H1 (cell line): ENCODE measurements around the gene CDKL5. TPM values are rescaled to one million over a fixed set of nuclear protein-coding genes. Genes with fewer than 3 reads are reported as not detected.

Experiments
- PHF8 ChIP-seq: fragments of 200-600 bp; sonication (generic); conservative IDR thresholded peaks from 2 replicates; pipeline ENCODE4 v1.7.1; 2012; ENCODE audit warnings: low read depth, mild to moderate bottlenecking, inconsistent platforms, low read length, moderate library complexity
- RXRA ChIP-seq: IDR thresholded peaks from 2 replicates; pipeline ENCODE4 v1.6.1; 2011; ENCODE audit warnings: low read depth, mild to moderate bottlenecking, low read length, moderate library complexity; ENCODE audit not compliant: insufficient read depth
- SIX5 ChIP-seq: IDR thresholded peaks from 2 replicates; pipeline ENCODE4 v1.6.1; 2011; ENCODE audit warnings: mild to moderate bottlenecking, low read depth, low read length
- SP1 ChIP-seq: IDR thresholded peaks from 2 replicates; pipeline ENCODE4 v1.6.1; 2011; ENCODE audit warnings: low read depth, low read length
- TCF12 ChIP-seq: IDR thresholded peaks from 2 replicates; pipeline ENCODE4 v1.6.1; 2011; ENCODE audit warnings: low read depth, mild to moderate bottlenecking, low read length
- polyA plus RNA-seq, 7 experiments: library from polyadenylated mRNA; depleted of rRNA in 3 of 7; stranded (reverse) in 5 of 7; unstranded in 2 of 7; fragments of >200 nt in 5 of 7; fragments of 200-250 nt in 2 of 7; gene quantifications; 1 replicate in 5 of 7; 2 replicates in 1 of 7; 4 replicates in 1 of 7; pipeline versions ENCODE4 v1.2.1 to v1.2.3, GENCODE V29; 2011 to 2013; ENCODE audit warnings: missing spikeins in 2 of 7, mixed read lengths in 2 of 7
- total RNA-seq: library from RNA; stranded (reverse); fragmentation: NEBNext Ultra II Directional; extraction: Animal tissue kit (Norgen Biotek cat#: 25700); gene quantifications from 2 replicates; pipeline ENCODE4 v1.2.1, GENCODE V29; 2021
- TF ChIP-seq, protein P1 (sequence below): fragments of 300-600 bp; sonication (generic); IDR thresholded peaks from 2 replicates; pipeline ENCODE4 v1.7.1; 2012; ENCODE audit warnings: low read length, moderate library complexity, mild to moderate bottlenecking, inconsistent platforms; ENCODE audit not compliant: insufficient replicate concordance
- TF ChIP-seq, protein P2 (sequence below), 3 experiments: IDR thresholded peaks; 1 replicate in 2 of 3; 2 replicates in 1 of 3; pipeline versions ENCODE4 v1.5.1 to v1.6.1; 2011; ENCODE audit warnings: low read length in 3 of 3, mild to moderate bottlenecking in 3 of 3, inconsistent platforms in 2 of 3, low read depth in 1 of 3, moderate library complexity in 1 of 3; ENCODE audit not compliant: insufficient read depth in 1 of 3; ENCODE audit errors: control extremely low read depth in 1 of 3

The CDKL5 gene
- total and polyA plus RNA-seq, 2 of the 8 experiments (the other 6 are each of a cell fraction or from before 2014, with no cell fraction given), result 5.5 to 15.6 TPM

DNA sequence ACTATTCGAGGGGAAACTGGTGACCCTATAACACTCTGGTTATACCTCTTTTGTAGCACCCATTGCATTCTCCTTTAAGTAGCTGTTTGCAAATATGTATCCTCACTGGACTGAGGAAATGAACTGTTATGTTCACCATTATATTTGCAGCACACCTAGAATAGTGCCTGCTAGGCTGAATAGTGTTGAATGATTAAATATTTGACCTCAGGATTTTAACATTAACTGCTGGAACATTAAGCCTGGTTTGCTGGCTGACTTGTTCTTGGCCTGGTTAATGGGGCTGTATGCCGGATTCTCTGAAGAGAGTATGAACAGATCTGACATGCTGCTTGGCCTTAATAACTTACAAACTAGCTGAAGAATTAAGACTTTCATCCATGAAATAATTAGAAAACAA, 166.4 kb downstream of the CDKL5 start (continued):
- TF ChIP-seq, protein P1, sequence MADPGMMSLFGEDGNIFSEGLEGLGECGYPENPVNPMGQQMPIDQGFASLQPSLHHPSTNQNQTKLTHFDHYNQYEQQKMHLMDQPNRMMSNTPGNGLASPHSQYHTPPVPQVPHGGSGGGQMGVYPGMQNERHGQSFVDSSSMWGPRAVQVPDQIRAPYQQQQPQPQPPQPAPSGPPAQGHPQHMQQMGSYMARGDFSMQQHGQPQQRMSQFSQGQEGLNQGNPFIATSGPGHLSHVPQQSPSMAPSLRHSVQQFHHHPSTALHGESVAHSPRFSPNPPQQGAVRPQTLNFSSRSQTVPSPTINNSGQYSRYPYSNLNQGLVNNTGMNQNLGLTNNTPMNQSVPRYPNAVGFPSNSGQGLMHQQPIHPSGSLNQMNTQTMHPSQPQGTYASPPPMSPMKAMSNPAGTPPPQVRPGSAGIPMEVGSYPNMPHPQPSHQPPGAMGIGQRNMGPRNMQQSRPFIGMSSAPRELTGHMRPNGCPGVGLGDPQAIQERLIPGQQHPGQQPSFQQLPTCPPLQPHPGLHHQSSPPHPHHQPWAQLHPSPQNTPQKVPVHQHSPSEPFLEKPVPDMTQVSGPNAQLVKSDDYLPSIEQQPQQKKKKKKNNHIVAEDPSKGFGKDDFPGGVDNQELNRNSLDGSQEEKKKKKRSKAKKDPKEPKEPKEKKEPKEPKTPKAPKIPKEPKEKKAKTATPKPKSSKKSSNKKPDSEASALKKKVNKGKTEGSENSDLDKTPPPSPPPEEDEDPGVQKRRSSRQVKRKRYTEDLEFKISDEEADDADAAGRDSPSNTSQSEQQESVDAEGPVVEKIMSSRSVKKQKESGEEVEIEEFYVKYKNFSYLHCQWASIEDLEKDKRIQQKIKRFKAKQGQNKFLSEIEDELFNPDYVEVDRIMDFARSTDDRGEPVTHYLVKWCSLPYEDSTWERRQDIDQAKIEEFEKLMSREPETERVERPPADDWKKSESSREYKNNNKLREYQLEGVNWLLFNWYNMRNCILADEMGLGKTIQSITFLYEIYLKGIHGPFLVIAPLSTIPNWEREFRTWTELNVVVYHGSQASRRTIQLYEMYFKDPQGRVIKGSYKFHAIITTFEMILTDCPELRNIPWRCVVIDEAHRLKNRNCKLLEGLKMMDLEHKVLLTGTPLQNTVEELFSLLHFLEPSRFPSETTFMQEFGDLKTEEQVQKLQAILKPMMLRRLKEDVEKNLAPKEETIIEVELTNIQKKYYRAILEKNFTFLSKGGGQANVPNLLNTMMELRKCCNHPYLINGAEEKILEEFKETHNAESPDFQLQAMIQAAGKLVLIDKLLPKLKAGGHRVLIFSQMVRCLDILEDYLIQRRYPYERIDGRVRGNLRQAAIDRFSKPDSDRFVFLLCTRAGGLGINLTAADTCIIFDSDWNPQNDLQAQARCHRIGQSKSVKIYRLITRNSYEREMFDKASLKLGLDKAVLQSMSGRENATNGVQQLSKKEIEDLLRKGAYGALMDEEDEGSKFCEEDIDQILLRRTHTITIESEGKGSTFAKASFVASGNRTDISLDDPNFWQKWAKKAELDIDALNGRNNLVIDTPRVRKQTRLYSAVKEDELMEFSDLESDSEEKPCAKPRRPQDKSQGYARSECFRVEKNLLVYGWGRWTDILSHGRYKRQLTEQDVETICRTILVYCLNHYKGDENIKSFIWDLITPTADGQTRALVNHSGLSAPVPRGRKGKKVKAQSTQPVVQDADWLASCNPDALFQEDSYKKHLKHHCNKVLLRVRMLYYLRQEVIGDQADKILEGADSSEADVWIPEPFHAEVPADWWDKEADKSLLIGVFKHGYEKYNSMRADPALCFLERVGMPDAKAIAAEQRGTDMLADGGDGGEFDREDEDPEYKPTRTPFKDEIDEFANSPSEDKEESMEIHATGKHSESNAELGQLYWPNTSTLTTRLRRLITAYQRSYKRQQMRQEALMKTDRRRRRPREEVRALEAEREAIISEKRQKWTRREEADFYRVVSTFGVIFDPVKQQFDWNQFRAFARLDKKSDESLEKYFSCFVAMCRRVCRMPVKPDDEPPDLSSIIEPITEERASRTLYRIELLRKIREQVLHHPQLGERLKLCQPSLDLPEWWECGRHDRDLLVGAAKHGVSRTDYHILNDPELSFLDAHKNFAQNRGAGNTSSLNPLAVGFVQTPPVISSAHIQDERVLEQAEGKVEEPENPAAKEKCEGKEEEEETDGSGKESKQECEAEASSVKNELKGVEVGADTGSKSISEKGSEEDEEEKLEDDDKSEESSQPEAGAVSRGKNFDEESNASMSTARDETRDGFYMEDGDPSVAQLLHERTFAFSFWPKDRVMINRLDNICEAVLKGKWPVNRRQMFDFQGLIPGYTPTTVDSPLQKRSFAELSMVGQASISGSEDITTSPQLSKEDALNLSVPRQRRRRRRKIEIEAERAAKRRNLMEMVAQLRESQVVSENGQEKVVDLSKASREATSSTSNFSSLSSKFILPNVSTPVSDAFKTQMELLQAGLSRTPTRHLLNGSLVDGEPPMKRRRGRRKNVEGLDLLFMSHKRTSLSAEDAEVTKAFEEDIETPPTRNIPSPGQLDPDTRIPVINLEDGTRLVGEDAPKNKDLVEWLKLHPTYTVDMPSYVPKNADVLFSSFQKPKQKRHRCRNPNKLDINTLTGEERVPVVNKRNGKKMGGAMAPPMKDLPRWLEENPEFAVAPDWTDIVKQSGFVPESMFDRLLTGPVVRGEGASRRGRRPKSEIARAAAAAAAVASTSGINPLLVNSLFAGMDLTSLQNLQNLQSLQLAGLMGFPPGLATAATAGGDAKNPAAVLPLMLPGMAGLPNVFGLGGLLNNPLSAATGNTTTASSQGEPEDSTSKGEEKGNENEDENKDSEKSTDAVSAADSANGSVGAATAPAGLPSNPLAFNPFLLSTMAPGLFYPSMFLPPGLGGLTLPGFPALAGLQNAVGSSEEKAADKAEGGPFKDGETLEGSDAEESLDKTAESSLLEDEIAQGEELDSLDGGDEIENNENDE, result no peak
- no peak for TF ChIP-seq SP1
- TF ChIP-seq RXRA, result no peak
- no peak for TF ChIP-seq PHF8
- TF ChIP-seq SIX5, result no peak
- no peak for TF ChIP-seq TCF12
- TF ChIP-seq, protein P2, sequence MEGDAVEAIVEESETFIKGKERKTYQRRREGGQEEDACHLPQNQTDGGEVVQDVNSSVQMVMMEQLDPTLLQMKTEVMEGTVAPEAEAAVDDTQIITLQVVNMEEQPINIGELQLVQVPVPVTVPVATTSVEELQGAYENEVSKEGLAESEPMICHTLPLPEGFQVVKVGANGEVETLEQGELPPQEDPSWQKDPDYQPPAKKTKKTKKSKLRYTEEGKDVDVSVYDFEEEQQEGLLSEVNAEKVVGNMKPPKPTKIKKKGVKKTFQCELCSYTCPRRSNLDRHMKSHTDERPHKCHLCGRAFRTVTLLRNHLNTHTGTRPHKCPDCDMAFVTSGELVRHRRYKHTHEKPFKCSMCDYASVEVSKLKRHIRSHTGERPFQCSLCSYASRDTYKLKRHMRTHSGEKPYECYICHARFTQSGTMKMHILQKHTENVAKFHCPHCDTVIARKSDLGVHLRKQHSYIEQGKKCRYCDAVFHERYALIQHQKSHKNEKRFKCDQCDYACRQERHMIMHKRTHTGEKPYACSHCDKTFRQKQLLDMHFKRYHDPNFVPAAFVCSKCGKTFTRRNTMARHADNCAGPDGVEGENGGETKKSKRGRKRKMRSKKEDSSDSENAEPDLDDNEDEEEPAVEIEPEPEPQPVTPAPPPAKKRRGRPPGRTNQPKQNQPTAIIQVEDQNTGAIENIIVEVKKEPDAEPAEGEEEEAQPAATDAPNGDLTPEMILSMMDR (IDR thresholded peaks at IDR 0.05; ENCODE audit: control extremely low read depth in 1 of 3, insufficient read depth in 1 of 3, low read depth in 1 of 3, low read length in 3 of 3), result no peak
